HFF-Myc (cell line): ENCODE data around the gene C10orf53.
"Not testable (repeated sequence)": the region's sequence is repeated elsewhere in the genome, so short reads cannot be mapped to it uniquely, and the experiment has no call there.

Experiments
- DNase-seq: peaks from one replicate; pipeline ENCODE4 v3.0.0-alpha.2; 2011; ENCODE audit warnings: low read depth; ENCODE audit errors: extremely low read depth
- H3K4me3 ChIP-seq: replicated peaks from 2 replicates; pipeline ENCODE4 v1.5.1; 2011; ENCODE audit warnings: low read depth, mild to moderate bottlenecking, control low read depth, low read length
- TF ChIP-seq, protein P1 (sequence below): IDR thresholded peaks from 2 replicates; pipeline ENCODE4 v1.5.1; 2012; ENCODE audit warnings: mild to moderate bottlenecking, low read depth, low read length, control low read depth; ENCODE audit errors: missing control alignments

The C10orf53 gene

DNA sequence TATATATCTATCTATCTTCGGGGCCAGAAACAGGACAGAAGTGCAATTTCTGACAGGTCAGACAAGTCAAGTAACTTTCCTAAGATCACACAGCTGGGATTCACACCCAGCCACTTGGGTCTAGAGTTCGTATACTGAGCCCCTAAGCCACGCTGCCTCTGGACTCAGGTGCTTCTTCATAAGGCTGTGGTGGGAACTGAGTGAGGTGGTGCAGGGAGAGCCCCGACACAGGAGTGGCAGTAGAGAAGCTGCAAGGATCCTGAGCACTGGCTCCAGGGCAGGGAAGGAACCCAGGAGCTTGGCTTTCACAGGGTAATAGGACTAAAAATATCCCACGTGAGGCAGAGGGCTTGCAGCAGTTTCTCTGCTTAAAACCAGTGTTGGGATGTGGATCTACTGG is 33.8 kb downstream of the C10orf53 start:
- DNase-seq: no peak
- TF ChIP-seq, protein P1, sequence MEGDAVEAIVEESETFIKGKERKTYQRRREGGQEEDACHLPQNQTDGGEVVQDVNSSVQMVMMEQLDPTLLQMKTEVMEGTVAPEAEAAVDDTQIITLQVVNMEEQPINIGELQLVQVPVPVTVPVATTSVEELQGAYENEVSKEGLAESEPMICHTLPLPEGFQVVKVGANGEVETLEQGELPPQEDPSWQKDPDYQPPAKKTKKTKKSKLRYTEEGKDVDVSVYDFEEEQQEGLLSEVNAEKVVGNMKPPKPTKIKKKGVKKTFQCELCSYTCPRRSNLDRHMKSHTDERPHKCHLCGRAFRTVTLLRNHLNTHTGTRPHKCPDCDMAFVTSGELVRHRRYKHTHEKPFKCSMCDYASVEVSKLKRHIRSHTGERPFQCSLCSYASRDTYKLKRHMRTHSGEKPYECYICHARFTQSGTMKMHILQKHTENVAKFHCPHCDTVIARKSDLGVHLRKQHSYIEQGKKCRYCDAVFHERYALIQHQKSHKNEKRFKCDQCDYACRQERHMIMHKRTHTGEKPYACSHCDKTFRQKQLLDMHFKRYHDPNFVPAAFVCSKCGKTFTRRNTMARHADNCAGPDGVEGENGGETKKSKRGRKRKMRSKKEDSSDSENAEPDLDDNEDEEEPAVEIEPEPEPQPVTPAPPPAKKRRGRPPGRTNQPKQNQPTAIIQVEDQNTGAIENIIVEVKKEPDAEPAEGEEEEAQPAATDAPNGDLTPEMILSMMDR: no peak
- no peak overlapping the region for H3K4me3 ChIP-seq

- DNase-seq, H3K4me3 ChIP-seq: not testable (repeated sequence)
Measured at GRCh38 chr10:49715157-49715556, 35.7 kb downstream of the C10orf53 start.

GRCh38 chr10:49726593-49726992 is 47.1 kb downstream of the C10orf53 start:
- no peak overlapping the region for H3K4me3 ChIP-seq
- TF ChIP-seq, protein P1: no peak
- no peak for DNase-seq

DNA sequence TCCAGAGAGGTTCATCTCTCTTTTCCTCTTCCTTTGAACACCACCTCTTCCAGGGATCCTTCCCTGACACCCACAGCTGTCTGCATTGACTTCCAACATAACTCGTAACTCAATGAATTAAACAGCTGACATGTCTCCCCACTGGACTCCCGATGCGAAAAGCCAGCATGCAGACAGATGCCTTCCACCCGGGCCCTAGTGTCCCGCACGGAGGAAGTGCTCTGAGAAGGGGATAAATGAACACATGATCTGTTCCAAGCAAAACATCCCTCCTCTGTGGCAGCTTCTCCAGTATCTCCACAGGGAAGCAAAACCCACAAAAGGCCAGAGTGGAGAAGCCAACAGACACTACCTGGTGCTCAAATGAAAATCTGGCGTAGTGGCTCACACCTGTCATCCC is 54.4 kb downstream of the C10orf53 start:
- H3K4me3 ChIP-seq: no peak overlapping the region
- no peak for DNase-seq
- TF ChIP-seq, protein P1: no peak

GRCh38 chr10:49734676-49735075 is 55.2 kb downstream of the C10orf53 start:
- no peak for DNase-seq
- H3K4me3 ChIP-seq: no peak overlapping the region
- TF ChIP-seq, protein P1: no peak

- TF ChIP-seq, protein P1: no peak
- no peak overlapping the region for H3K4me3 ChIP-seq
- no peak for DNase-seq
Measured at GRCh38 chr10:49735161-49735560, 55.7 kb downstream of the C10orf53 start.

DNA sequence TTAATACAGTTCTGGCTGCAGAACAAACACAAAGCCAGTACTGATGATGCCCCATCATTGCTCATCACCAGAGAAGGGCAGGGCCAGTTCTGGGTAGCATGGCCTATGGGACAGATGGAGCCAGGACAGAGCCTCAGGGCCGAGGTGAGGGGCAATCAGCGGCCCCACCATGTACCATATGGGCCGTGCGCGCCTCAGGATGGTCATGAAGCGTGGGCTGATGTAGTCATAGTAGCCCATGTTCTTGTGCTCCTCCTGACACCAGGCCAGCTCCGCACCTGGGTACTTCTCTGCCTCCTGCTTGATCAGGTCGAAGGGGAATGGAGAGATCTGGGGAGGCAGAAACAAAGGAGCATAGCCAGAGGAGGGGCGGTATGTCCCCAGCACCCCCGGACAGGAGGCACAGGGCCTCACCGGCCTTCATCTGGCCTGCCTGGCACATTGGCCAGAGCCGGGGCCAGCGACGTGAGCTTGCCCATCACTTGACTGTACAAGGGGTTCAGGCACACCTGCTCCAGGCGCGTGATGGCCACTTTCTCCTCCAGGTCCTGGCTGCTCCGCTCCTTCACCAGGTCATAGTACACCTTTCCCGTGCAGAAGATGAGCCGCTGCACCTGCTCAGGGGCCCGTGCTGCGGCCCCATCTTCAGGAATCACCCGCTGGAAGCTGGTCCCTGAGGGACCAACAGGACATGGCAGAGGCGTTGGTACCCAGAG is 56.6 kb downstream of the C10orf53 start:
- H3K4me3 ChIP-seq: no peak overlapping the region
- TF ChIP-seq, protein P1: no peak
- no peak for DNase-seq
